CD4-positive, alpha-beta T cell treated with Interleukin-15 for 1 hour (primary cell): ENCODE measurements around the gene ZNF790.

ENCODE experiments used
- DNase-seq: peaks from one replicate; pipeline ENCODE4 v3.0.0-alpha.2; 2020

The ZNF790 gene

GRCh38 chr19:36837906-36838783, at the start of gene ZNF790:
TSS of gene ZNF790 (minus strand) at chr19:36838387. CDS start at chr19:36825619, 12,768 bp downstream.
- peak; percentile 87 for DNase-seq

DNA sequence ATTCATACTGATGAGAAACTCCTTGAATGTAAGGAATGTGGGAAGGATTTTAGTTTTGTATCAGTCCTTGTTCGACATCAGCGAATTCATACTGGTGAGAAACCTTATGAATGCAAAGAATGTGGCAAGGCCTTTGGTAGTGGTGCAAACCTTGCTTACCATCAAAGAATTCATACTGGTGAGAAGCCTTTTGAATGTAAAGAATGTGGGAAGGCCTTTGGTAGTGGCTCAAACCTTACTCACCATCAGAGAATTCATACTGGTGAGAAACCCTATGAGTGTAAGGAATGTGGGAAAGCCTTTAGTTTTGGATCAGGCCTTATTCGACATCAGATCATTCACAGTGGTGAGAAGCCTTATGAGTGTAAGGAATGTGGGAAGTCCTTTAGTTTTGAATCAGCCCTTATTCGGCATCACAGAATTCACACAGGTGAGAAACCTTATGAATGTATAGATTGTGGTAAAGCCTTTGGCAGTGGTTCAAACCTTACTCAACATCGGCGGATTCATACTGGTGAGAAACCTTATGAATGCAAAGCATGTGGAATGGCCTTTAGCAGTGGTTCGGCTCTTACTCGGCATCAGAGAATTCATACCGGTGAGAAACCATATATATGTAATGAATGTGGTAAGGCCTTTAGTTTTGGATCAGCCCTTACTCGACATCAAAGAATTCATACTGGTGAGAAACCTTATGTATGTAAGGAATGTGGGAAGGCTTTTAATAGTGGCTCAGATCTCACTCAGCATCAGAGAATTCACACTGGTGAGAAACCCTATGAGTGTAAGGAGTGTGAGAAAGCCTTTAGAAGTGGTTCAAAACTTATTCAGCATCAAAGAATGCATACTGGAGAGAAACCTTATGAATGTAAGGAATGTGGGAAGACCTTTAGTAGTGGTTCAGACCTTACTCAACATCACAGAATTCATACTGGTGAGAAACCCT, 39.1 kb upstream of the ZNF790 start:
- DNase-seq = no peak

- DNase-seq = no peak
These were observed 13.7 kb upstream of the ZNF790 start for GRCh38 chr19:36851898-36852297.

GRCh38 chr19:36850559-36851442, 12.6 kb upstream of the ZNF790 start, which contains the start of gene ZNF345:
TSS of gene ZNF345 (plus strand) at chr19:36850876. CDS start at chr19:36876831, 25,955 bp downstream.
- peak; percentile 88 for DNase-seq

- peak; percentile 90 for DNase-seq
These were observed 11.7 kb upstream of the ZNF790 start for GRCh38 chr19:36849701-36850558.

DNA sequence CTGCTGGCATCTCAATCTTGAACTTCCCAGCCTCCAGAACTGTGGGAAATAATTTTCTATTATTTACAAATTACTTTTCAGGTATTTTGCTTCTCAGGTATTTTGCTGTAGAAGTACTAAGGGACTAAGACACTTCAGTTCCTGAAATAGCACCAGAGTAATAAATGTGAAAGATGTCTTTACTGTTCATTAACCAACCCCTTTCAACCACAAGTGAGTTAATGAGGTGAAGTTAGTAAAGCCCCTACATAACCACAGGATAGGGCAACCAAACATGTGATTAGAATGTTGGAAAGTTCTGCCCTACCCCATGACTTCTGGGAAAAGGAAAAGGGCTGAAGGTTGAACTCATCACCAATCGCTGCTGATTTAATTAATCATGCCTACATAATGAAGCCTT, 9.8 kb upstream of the ZNF790 start:
- DNase-seq = no peak

DNA sequence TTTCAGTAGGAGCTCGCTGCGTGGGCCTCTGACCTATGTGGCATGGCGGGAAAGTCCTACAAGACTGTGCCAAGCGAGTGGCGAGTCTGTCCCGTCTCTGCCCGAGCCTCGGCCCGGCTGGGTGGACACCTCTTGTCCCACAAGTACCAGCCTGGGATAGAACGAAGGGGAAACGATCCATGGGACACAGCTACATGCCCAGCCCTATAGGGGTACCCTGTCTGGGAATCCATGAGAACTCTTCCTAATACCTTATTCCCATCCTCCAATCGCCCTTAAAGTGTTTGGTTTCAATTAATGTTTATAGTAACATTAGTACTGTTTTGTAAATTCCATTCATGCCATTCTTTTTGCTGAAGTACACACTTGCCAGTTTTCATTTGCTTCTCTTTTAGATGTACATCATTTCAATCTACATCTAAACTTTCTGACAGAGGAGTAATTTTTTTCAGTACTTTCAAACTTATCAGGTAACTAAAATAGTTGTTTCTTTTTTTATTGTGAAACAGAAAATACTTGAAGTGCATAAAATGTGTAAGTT, 667 bp upstream of the ZNF790 start:
- no peak for DNase-seq

DNA sequence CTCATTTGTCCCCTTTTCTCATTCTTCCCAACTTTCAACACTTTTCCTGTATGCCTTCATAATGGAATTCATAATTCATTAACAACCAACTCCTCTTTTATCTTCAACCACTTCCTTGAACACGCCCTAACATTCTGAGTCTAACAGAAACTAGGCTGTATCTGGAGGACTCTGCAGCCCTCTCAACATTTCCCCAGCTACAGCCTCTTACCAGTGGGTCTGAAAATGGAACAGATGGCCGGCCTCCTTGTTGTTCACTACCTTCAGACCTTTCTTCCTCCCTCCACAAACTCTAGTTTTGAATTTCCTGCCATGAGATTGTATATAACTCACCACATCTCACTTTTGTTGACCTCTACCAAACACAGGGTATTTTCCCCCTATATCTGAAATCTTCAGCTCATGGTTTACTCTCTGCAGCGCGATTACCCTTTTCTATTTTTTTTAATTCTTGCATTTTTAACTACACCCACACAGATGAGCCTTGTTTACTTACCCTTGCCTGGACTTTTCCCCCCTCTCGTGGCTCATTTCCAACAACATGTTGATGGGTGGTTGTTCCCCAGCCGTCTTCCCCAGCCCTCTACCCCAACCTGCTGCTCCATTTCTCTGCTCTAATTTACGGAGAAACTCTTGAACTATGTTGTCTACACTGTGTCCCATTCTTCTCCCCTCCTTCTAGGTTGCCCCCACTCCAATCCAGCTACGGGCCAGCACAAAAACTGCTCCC, 846 bp downstream of the ZNF790 start:
- no peak for DNase-seq

GRCh38 chr19:36833430-36833829, 4.8 kb downstream of the ZNF790 start:
- no peak for DNase-seq

GRCh38 chr19:36821758-36822157, 16.4 kb downstream of the ZNF790 start:
- DNase-seq = no peak

DNA sequence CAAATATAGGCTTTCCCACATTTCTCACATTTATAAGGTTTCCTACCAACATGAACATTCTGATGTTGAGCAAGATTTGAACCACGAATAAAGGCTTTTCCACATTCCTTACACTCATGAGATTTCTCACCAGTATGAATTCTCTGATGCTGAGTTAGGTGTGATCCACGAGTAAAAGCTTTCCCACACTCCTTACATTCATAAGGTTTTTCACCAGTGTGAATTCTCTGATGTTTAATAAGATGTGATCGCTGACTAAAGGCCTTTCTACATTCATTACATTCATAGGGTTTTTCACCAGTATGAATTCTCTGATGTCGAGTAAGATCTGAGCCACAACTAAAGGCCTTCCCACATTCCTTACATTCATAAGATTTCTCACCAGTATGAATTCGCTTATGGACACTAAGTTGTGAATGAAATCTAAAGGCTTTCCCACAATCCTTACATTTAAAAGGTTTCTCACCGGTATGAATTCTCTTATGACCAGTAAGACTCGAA, 19.0 kb downstream of the ZNF790 start:
- no peak for DNase-seq

GRCh38 chr19:36807029-36807428, 31.2 kb downstream of the ZNF790 start:
- no peak for DNase-seq

GRCh38 chr19:36805364-36805763, 32.8 kb downstream of the ZNF790 start:
- no peak for DNase-seq

GRCh38 chr19:36797786-36798108, 40.4 kb downstream of the ZNF790 start:
- DNase-seq = no peak

DNA sequence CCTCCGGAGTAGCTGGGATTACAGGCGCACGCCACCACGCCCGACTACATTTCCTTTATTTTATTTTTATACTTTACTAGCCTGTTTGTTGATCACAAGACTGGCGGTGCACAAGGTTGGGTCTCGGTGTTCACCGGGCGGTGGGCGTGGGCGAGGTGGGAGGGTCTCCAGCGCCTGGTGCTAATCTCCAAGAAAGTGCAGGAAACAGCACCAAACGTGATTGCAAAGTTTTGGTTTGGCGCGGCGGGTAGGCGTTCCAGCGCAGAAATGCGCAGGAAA, 41.5 kb downstream of the ZNF790 start:
- no peak for DNase-seq

- DNase-seq = peak; percentile 40
These were observed 46.6 kb downstream of the ZNF790 start for GRCh38 chr19:36791420-36792141.

GRCh38 chr19:36775768-36776167, 62.4 kb downstream of the ZNF790 start:
- DNase-seq = no peak

GRCh38 chr19:36773223-36773579, 65.0 kb downstream of the ZNF790 start:
- no peak for DNase-seq

DNA sequence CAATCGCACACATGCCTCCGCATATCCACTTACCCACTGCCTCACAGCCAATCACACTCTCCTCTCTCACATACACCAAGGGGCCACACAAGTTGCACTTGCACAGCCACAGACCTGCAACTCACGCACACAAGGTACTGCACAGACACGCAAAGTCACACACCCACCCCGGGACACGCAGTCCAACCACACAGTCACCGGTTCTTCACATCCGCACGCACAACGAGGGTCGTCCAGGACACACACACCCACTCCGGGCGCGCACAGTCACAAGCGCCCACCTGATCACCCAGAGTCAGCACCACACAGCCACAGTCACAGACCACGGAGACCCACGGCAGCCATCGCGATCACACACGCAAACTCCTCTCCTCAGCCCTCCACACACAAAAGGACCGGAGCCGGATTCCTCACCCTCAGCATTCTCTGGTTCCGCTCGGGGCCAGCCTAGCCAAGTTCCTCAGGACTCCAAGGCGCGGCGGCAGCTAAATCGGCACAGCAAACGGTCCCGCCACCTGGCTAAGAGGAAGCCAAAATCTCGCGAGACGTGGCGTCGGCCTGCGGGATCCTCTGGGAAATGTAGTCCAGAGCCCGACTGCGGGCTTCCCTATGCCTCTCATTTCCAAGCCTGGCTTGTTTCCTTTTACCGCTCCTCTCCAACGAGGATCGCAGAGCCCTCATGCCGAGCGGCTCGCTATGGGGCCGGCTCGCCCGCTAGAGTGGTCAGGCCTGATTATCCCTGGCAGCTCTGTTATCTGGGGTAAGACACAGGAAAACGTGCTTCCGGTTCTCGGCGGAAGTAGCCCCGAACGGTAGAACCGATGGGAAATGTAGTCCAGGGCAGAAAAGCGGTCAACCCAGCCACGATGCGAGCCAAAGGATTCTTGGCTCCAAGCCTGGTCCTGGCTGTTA, 65.6 kb downstream of the ZNF790 start, which contains the start of gene ZNF850:
Gene ZNF850, minus strand, starts transcription at position 497 of the 912 bp plus-strand sequence. CDS start 10,201 bp downstream, outside the sequence.
- peak; percentile 92 for DNase-seq
